ENCODE measurements around the gene GRAMD1A. TPM values are rescaled to one million over a fixed set of nuclear protein-coding genes. Genes with fewer than 3 reads are reported as not detected.
"Not testable (repeated sequence)": the region's sequence is repeated elsewhere in the genome, so short reads cannot be mapped to it uniquely, and the experiment has no call there.

Gene GRAMD1A
- total RNA-seq, 1 donor from 2014 or later: 88.0 TPM

DNA sequence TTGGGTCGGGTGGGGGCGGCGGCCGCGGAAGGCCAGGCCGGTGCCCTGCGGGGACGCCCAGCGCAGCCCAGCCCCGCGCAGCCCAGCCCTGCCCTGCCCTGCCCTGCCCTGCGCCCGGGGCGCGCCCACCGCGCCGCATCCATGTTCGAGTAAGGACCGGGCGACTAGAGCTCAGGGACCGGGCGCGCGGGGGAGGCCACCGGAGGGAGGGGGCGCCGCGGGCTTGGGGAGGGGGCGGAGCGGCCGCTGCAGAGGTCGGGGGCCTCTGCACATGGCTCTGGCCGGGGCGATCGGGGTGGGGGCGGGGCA is 169 bp downstream of the GRAMD1A start:
- no peak for DNase-seq (ENCODE audit: low read depth)
- TF ChIP-seq CTCF (IDR thresholded peaks at IDR 0.05; ENCODE audit: insufficient read depth, low read length, poor library complexity, severe bottlenecking): no peak
- peak overlapping the region; percentile 91 for H3K4me3 ChIP-seq (ENCODE audit: low read depth, low read length)
- H3K27me3 ChIP-seq (ENCODE audit: control insufficient read depth, insufficient read depth, low read length): no peaks in the 10 kb centered on the region
- no peaks in the 10 kb centered on the region for H3K36me3 ChIP-seq (ENCODE audit: control insufficient read depth, insufficient read depth, low read length)

DNA sequence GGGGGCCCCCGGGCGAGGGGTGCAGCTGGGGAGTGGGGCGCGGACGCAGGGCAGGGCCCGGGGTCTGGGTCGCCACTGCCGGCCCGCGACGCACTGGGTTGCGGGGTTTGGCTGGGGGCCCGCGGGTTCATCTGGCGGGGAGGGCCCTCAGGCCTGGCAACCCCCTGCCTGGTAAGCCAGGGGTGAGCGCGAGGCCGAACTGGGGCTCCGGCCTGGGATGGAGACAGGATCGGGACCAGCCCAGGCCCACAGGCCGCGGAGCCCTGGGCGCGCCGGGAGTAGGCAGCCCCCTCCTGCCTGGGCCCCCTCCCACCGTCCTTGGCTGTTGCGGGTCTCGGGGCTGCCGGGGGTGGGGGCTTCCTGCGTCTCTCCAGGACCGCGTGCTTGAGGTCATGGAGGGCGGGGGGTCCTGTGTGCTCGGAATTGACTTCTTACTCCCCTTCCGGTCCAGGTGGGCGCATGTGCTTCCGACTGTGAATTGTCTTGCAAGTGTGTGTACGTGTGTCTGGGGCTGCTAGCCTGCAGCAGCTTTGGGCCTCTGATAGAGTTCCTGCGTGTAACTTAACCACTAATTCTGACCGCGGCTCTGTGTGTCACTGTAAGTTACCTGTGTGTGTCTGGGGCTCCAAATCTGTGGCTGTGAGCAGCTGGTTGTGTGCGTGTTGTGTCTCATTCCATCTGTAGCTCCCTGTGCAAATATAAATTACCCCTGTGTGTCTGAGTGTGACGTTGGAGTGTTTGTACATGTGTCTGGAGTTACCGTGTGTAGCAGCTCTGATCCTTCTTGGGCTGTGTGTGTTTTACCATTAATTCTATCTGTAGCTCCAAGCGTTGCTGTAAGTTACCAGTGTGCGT is 751 bp downstream of the GRAMD1A start:
- peak overlapping the region; percentile 91 for H3K4me3 ChIP-seq (ENCODE audit: low read depth, low read length)
- no peaks in the 10 kb centered on the region for H3K27me3 ChIP-seq (ENCODE audit: control insufficient read depth, insufficient read depth, low read length)
- DNase-seq (ENCODE audit: low read depth): peak; percentile 12
- no peak for TF ChIP-seq CTCF (IDR thresholded peaks at IDR 0.05; ENCODE audit: insufficient read depth, low read length, poor library complexity, severe bottlenecking)
- H3K36me3 ChIP-seq (ENCODE audit: control insufficient read depth, insufficient read depth, low read length): no peaks in the 10 kb centered on the region

- no peaks in the 10 kb centered on the region for H3K27me3 ChIP-seq (ENCODE audit: control insufficient read depth, insufficient read depth, low read length)
- DNase-seq (ENCODE audit: low read depth): no peak
- peaks cover 2% of the 10 kb centered on the region for H3K36me3 ChIP-seq (ENCODE audit: control insufficient read depth, insufficient read depth, low read length)
- no peak for TF ChIP-seq CTCF (IDR thresholded peaks at IDR 0.05; ENCODE audit: insufficient read depth, low read length, poor library complexity, severe bottlenecking)
- no peak overlapping the region for H3K4me3 ChIP-seq (ENCODE audit: low read depth, low read length)
Measured at GRCh38 chr19:35002037-35002535, 2.0 kb downstream of the GRAMD1A start.

- no peaks in the 10 kb centered on the region for H3K27me3 ChIP-seq (ENCODE audit: control insufficient read depth, insufficient read depth, low read length)
- no peak overlapping the region for H3K4me3 ChIP-seq (ENCODE audit: low read depth, low read length)
- DNase-seq (ENCODE audit: low read depth): no peak
- TF ChIP-seq CTCF (IDR thresholded peaks at IDR 0.05; ENCODE audit: insufficient read depth, low read length, poor library complexity, severe bottlenecking): no peak
- peaks cover 2% of the 10 kb centered on the region for H3K36me3 ChIP-seq (ENCODE audit: control insufficient read depth, insufficient read depth, low read length)
Measured at GRCh38 chr19:35004517-35005255, 4.6 kb downstream of the GRAMD1A start.

DNA sequence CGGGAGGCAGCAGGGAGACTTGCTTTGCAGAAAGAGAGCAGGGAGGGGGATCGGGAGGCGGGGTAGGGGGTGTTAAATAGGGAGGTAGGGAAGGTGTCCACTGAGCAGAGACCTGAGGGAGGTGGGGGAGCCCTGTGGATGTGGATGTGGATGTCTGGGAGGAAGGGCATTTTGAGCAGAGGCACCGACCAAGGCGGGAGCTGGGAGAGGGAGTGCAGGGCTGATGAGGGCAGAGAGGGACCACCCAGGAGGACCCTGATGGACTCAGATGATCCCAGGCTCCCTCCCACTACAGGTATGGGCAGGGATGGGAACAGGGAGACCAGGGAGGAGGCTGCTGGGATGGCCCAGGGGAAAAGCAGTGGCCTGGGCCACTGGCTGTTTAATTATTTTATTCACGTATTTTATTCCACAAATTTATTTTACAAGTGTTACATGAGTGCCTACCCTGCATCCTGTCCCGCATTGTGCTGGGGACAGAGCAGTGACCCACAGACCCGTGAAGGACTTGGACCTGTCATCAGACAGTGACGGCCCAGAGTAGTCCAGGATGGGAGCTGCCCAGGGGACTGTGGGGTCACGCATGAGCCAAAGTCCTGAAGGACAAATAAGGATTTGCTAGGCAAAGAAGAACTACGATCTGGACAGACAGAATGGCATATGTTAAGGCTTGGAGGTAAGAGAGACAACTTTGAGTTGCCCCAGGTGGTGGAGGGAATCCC is 5.3 kb downstream of the GRAMD1A start:
- no peaks in the 10 kb centered on the region for H3K27me3 ChIP-seq (ENCODE audit: control insufficient read depth, insufficient read depth, low read length)
- peaks cover 2% of the 10 kb centered on the region for H3K36me3 ChIP-seq (ENCODE audit: control insufficient read depth, insufficient read depth, low read length)
- no peak for DNase-seq (ENCODE audit: low read depth)
- no peak for TF ChIP-seq CTCF (IDR thresholded peaks at IDR 0.05; ENCODE audit: insufficient read depth, low read length, poor library complexity, severe bottlenecking)
- H3K4me3 ChIP-seq (ENCODE audit: low read depth, low read length): no peak overlapping the region

GRCh38 chr19:35006007-35006341 is 5.9 kb downstream of the GRAMD1A start:
- not testable (repeated sequence) for DNase-seq (ENCODE audit: low read depth); H3K27me3 ChIP-seq (ENCODE audit: control insufficient read depth, insufficient read depth, low read length); H3K4me3 ChIP-seq (ENCODE audit: low read depth, low read length); H3K36me3 ChIP-seq (ENCODE audit: control insufficient read depth, insufficient read depth, low read length)

All from kidney epithelial cell (primary cell).